ENCODE results near the gene ARID1B.

Gene ARID1B

GRCh38 chr6:156906451-156906850 lies 129.3 kb downstream of the ARID1B start:
- TF ChIP-seq POLR2AphosphoS5 (IDR thresholded peaks at IDR 0.05; ENCODE audit: low read depth, low read length) (no peak), FOXP2 (optimal IDR thresholded peaks at IDR 0.05; ENCODE audit: borderline replicate concordance, extremely low read depth, extremely low read length, insufficient read depth) (no peak), SIN3A (IDR thresholded peaks at IDR 0.05; ENCODE audit: borderline replicate concordance, insufficient read depth, low read length) (no peak), REST (IDR thresholded peaks at IDR 0.05; ENCODE audit: insufficient read depth in 1 of 2, low read depth in 2 of 2, low read length in 2 of 2) (no peak), TAF1 (IDR thresholded peaks at IDR 0.05; ENCODE audit: borderline replicate concordance, insufficient read depth, low read length) (no peak)

DNA sequence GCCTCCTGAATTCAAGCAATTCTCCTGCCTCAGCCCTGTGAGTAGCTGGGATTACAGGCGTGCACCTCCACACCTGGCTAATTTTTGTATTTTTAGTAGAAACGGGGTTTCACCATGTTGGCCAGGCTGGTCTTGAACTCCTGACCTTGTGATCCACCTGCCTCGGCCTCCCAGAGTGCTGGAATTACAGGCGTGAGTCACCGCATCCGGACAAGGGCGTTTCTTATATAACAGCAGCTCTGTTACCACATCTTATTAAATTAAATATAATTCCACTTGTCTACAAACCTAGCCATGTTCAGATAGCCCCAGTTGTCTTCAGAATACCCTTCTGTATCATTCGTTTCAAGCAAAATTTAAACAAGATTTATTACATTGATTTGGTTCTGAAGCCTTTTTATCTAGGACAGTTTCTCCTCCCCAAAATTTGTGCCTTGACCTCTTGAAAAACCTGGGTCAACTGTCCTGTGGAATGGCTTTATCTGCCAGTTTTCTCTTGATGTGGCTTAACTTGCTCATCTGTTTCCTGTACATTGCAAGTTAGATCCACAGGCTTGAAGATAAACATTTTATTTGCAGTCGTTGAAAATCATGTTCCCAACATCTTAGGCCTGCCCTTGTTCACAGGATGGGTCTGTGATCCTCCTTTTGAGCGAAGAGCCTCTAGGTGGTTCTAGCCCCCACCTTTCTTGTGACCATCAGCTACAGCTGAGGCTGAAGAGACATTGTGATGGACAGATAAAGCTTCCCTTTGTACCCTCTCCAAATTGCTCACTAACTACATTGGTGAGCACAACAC lies 132.2 kb downstream of the ARID1B start:
- TF ChIP-seq FOXP2 (optimal IDR thresholded peaks at IDR 0.05; ENCODE audit: borderline replicate concordance, extremely low read depth, extremely low read length, insufficient read depth): no peak
- no peak for TF ChIP-seq REST (IDR thresholded peaks at IDR 0.05; ENCODE audit: insufficient read depth in 1 of 2, low read depth in 2 of 2, low read length in 2 of 2)
- no peak for TF ChIP-seq TAF1 (IDR thresholded peaks at IDR 0.05; ENCODE audit: borderline replicate concordance, insufficient read depth, low read length)
- TF ChIP-seq SIN3A (IDR thresholded peaks at IDR 0.05; ENCODE audit: borderline replicate concordance, insufficient read depth, low read length): no peak
- no peak for TF ChIP-seq POLR2AphosphoS5 (IDR thresholded peaks at IDR 0.05; ENCODE audit: low read depth, low read length)

GRCh38 chr6:156910011-156910334 lies 132.8 kb downstream of the ARID1B start:
- TF ChIP-seq FOXP2 (optimal IDR thresholded peaks at IDR 0.05; ENCODE audit: borderline replicate concordance, extremely low read depth, extremely low read length, insufficient read depth) (no peak), TAF1 (IDR thresholded peaks at IDR 0.05; ENCODE audit: borderline replicate concordance, insufficient read depth, low read length) (no peak), POLR2AphosphoS5 (IDR thresholded peaks at IDR 0.05; ENCODE audit: low read depth, low read length) (no peak), SIN3A (IDR thresholded peaks at IDR 0.05; ENCODE audit: borderline replicate concordance, insufficient read depth, low read length) (no peak), REST (IDR thresholded peaks at IDR 0.05; ENCODE audit: insufficient read depth in 1 of 2, low read depth in 2 of 2, low read length in 2 of 2) (no peak)

DNA sequence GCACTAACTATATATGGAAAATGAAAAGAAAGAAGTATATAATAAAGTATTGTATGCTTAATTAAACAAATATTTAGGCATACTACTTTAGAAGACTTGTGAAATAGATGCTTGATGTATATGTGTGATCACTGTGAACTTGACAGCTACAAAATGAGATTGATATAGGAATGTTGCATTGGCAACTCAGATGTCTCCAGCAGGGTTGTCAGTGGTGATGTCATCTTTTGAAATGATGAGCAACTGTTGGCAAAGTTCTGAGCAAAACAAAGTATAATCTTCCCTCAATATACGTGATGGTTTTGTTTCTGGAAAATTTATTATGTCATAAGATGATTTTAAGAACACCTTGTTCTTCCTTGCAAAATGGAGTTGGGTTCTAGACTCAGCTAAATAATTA lies 133.8 kb downstream of the ARID1B start:
- TF ChIP-seq FOXP2 (optimal IDR thresholded peaks at IDR 0.05; ENCODE audit: borderline replicate concordance, extremely low read depth, extremely low read length, insufficient read depth) (no peak), SIN3A (IDR thresholded peaks at IDR 0.05; ENCODE audit: borderline replicate concordance, insufficient read depth, low read length) (no peak), REST (IDR thresholded peaks at IDR 0.05; ENCODE audit: insufficient read depth in 1 of 2, low read depth in 2 of 2, low read length in 2 of 2) (no peak), POLR2AphosphoS5 (IDR thresholded peaks at IDR 0.05; ENCODE audit: low read depth, low read length) (no peak), TAF1 (IDR thresholded peaks at IDR 0.05; ENCODE audit: borderline replicate concordance, insufficient read depth, low read length) (no peak)
